ENCODE results near the gene ID3.
A peak's percentile ranks its signal among the peaks of the same experiment; 100 is the strongest.

Gene ID3

DNA sequence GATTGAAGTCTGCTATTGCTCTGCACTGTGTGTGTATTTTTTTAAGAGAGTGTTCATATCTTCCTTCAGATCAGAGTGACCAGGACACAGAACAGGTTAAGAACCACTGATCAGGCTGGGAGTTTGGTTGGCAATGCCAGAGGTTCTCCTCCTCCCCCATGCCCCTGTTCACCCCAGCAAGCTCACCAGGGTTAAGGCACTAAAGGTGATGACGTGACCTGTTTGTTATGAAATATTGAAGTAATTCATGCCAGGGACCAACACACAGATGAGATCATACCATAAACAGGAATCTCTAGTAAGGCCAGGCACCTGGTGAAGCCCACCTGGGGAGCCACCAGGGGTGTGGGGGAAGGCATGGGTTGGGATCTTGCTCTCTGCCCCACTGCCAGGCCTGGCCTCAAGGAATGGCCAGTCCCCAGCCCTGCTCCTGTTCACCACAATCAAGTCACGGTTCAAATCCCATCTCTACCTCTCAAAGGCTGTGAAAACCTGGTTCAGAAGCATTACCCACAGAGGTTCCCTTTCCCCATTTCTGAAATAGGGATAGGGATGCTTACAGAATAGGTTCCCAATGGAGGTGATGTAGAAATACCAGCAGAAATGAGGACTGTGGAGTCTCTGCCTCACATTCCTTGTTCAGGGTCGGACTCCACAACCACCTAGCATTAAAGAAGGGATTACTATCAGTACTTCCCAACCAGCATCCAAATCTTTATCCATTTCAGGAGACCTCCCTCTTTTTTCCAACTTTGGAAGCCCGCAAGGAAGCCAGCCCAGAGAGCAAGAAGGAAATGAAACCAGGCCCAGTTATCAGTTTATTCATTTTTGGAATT, 2.4 kb downstream of the ID3 start (continued):
- TF ChIP-seq, protein P1, sequence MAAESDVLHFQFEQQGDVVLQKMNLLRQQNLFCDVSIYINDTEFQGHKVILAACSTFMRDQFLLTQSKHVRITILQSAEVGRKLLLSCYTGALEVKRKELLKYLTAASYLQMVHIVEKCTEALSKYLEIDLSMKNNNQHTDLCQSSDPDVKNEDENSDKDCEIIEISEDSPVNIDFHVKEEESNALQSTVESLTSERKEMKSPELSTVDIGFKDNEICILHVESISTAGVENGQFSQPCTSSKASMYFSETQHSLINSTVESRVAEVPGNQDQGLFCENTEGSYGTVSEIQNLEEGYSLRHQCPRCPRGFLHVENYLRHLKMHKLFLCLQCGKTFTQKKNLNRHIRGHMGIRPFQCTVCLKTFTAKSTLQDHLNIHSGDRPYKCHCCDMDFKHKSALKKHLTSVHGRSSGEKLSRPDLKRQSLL (tag by site-specific recombination; IDR thresholded peaks at IDR 0.05): no peak
- TF ChIP-seq ZNF660 (tag by site-specific recombination; IDR thresholded peaks at IDR 0.05) (no peak), PRDM2 (tag by site-specific recombination; IDR thresholded peaks at IDR 0.05; ENCODE audit: borderline replicate concordance) (no peak), EGR2 (tag by site-specific recombination; IDR thresholded peaks at IDR 0.05; ENCODE audit: low read depth) (no peak), ZNF843 (tag by site-specific recombination; IDR thresholded peaks at IDR 0.05) (no peak), ZNF362 (tag by site-specific recombination; IDR thresholded peaks at IDR 0.05) (no peak), ZNF155 (tag by site-specific recombination; IDR thresholded peaks at IDR 0.05) (no peak), ATF2 (tag by site-specific recombination; IDR thresholded peaks at IDR 0.05; ENCODE audit: low read depth) (peak; percentile 94), PRDM10 (tag by site-specific recombination; IDR thresholded peaks at IDR 0.05) (peak; percentile 80), ZNF248 (tag by site-specific recombination; IDR thresholded peaks at IDR 0.05) (no peak), ZSCAN5A (tag by site-specific recombination; IDR thresholded peaks at IDR 0.05) (no peak), ZNF169 (tag by site-specific recombination; IDR thresholded peaks at IDR 0.05) (no peak), ZNF677 (tag by site-specific recombination; IDR thresholded peaks at IDR 0.05) (no peak), ZNF292 (tag by site-specific recombination; IDR thresholded peaks at IDR 0.05; ENCODE audit: borderline replicate concordance, low read depth) (no peak), ZNF433 (tag by site-specific recombination; IDR thresholded peaks at IDR 0.05; ENCODE audit: low read depth) (no peak), ZNF514 (tag by site-specific recombination; IDR thresholded peaks at IDR 0.05) (no peak), ZNF600 (tag by site-specific recombination; IDR thresholded peaks at IDR 0.05) (peak; percentile 14; the same call in 1 of the 2 replicates), ZBTB1 (tag by site-specific recombination; IDR thresholded peaks at IDR 0.05) (no peak), HOXD13 (CRISPR knock-in tag; IDR thresholded peaks at IDR 0.05; ENCODE audit: borderline replicate concordance) (no peak), ZNF37A (tag by site-specific recombination; IDR thresholded peaks at IDR 0.05) (no peak)
- TF ChIP-seq, protein P2, sequence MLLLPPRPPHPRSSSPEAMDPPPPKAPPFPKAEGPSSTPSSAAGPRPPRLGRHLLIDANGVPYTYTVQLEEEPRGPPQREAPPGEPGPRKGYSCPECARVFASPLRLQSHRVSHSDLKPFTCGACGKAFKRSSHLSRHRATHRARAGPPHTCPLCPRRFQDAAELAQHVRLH (tag by site-specific recombination; IDR thresholded peaks at IDR 0.05): no peak
- TF ChIP-seq, protein P3, sequence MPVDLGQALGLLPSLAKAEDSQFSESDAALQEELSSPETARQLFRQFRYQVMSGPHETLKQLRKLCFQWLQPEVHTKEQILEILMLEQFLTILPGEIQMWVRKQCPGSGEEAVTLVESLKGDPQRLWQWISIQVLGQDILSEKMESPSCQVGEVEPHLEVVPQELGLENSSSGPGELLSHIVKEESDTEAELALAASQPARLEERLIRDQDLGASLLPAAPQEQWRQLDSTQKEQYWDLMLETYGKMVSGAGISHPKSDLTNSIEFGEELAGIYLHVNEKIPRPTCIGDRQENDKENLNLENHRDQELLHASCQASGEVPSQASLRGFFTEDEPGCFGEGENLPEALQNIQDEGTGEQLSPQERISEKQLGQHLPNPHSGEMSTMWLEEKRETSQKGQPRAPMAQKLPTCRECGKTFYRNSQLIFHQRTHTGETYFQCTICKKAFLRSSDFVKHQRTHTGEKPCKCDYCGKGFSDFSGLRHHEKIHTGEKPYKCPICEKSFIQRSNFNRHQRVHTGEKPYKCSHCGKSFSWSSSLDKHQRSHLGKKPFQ (tag by site-specific recombination; IDR thresholded peaks at IDR 0.05): no peak

Data from HEK293 (cell line).